MCF 10A (cell line): ENCODE results near the gene PPID. TPM values are rescaled to one million over a fixed set of nuclear protein-coding genes. Genes with fewer than 3 reads are reported as not detected.

Experiments used
- BruUV-seq: library from RNA; stranded (reverse); fragments of 400-500 nt; replicated peaks from 2 replicates; lab custom pipeline; 2021; lab: Mats Ljungman, UMichigan
- CTCF ChIA-PET: fragments of 300-600 bp; sonication (Branson Sonifier 250); formaldehyde crosslinking; extraction: SDS; loops from one replicate; lab custom pipeline; 2021; ENCODE audit warnings: antibody characterized with exemption, inconsistent platforms; lab: Yijun Ruan, JAX
- POLR2A ChIA-PET: fragments of 300-600, 350-650 bp; sonication (Branson Sonifier 250); formaldehyde crosslinking; extraction: SDS; loops from one replicate; lab custom pipeline; 2020; ENCODE audit warnings: antibody characterized with exemption, inconsistent platforms; lab: Yijun Ruan, JAX
- DNase-seq: peaks from one replicate; pipeline ENCODE4 v3.0.0-alpha.2; 2018; ENCODE audit not compliant: unreplicated experiment
- H3K27ac Mint-ChIP-seq: one replicate; pipeline ENCODE4 v1.8.0; 2022; ENCODE audit warnings: mild to moderate bottlenecking, low read depth, mixed read lengths; ENCODE audit not compliant: unreplicated experiment
- H3K27me3 Mint-ChIP-seq: one replicate; pipeline ENCODE4 v1.8.0; 2022; ENCODE audit warnings: mixed read lengths; ENCODE audit not compliant: insufficient read depth, unreplicated experiment
- H3K36me3 Mint-ChIP-seq: one replicate; pipeline ENCODE4 v1.8.0; 2022; ENCODE audit warnings: mild to moderate bottlenecking, moderate library complexity, mixed read lengths; ENCODE audit not compliant: insufficient read depth, unreplicated experiment
- H3K4me1 Mint-ChIP-seq: one replicate; pipeline ENCODE4 v1.8.0; 2022; ENCODE audit warnings: mixed read lengths; ENCODE audit not compliant: insufficient read depth, unreplicated experiment
- H3K4me3 Mint-ChIP-seq: one replicate; pipeline ENCODE4 v1.8.0; 2022; ENCODE audit warnings: mild to moderate bottlenecking, moderate library complexity, mixed read lengths; ENCODE audit not compliant: unreplicated experiment
- H3K9me3 Mint-ChIP-seq: one replicate; pipeline ENCODE4 v1.8.0; 2022; ENCODE audit warnings: mixed read lengths; ENCODE audit not compliant: unreplicated experiment
- intact Hi-C: fragments of 100-400 bp; cut with micrococcal nuclease; formaldehyde crosslinking; loops from 2 replicates; pipeline ENCODE4 v1.14.1; 2022
- total RNA-seq: library from RNA; stranded (reverse); gene quantifications from 2 replicates; pipeline ENCODE4 v1.2.3, GENCODE V29; 2022
- TF ChIP-seq, protein P1 (sequence below): fragments of 200-600 bp; IDR thresholded peaks from one replicate; pipeline ENCODE4 v1.8.0; 2022; ENCODE audit warnings: antibody characterized with exemption, mild to moderate bottlenecking; ENCODE audit not compliant: unreplicated experiment

The PPID gene
- total RNA-seq, 1 experiment from 2014 or later, result 29.2 TPM

DNA sequence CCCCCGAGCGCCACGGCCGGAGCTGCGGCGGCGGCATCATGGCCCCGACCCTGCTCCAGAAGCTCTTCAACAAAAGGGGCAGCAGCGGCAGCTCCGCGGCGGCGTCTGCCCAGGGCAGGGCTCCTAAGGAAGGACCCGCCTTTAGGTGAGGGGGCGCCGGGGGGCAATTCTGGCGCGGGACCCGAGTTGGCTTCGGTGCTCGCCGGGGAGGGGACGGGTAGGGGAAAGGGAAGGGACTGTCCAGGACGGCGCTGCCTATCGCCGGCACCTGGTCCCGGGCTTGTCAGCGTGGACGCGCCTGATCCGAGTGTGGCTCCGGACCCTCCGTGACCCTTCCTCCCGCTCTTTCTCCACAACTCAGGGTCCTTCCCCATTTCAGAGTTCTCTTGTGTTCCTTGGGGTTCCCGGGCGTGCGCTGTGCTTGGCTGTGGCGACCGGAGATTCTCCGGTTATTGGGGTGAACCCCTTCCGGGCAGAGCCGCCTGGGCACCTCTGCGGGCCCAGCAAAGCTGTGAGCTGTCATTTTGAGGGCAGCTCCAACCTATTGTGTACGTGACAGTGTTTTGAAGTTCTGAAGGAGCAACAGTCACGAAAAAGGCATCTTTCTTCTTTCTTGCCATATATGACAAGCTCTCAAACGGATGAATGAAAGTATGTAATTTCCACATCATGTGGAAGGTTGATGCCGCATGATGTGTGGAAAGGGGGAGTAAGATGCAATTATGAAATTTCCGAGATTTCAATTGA, 46.2 kb upstream of the PPID start:
- H3K36me3 Mint-ChIP-seq, result no peaks in the 10 kb centered on the region
- peak; percentile 26 for DNase-seq
- H3K4me3 Mint-ChIP-seq, result peak overlapping the region; percentile 94
- H3K4me1 Mint-ChIP-seq, result peaks cover 11% of the 10 kb centered on the region
- H3K27me3 Mint-ChIP-seq, result no peaks in the 10 kb centered on the region
- ChIA-PET POLR2A (interaction anchor here (0.6 to 2.4 kb wide), 13 partner anchors 10 to 461 kb away, joined by 3 to 18 read pairs (median 3); partner anchors contain the start of gene PPID), CTCF (interaction anchor here (0.6 to 0.8 kb wide), 3 partner anchors 17 to 83 kb away, joined by 3 to 4 read pairs (median 3); no protein-coding TSS in a partner anchor)
- BruUV-seq, result no TSS peak
- TF ChIP-seq, protein P1, sequence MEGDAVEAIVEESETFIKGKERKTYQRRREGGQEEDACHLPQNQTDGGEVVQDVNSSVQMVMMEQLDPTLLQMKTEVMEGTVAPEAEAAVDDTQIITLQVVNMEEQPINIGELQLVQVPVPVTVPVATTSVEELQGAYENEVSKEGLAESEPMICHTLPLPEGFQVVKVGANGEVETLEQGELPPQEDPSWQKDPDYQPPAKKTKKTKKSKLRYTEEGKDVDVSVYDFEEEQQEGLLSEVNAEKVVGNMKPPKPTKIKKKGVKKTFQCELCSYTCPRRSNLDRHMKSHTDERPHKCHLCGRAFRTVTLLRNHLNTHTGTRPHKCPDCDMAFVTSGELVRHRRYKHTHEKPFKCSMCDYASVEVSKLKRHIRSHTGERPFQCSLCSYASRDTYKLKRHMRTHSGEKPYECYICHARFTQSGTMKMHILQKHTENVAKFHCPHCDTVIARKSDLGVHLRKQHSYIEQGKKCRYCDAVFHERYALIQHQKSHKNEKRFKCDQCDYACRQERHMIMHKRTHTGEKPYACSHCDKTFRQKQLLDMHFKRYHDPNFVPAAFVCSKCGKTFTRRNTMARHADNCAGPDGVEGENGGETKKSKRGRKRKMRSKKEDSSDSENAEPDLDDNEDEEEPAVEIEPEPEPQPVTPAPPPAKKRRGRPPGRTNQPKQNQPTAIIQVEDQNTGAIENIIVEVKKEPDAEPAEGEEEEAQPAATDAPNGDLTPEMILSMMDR, result no peak
- peak overlapping the region; percentile 93 for H3K27ac Mint-ChIP-seq
- no peaks in the 10 kb centered on the region for H3K9me3 Mint-ChIP-seq
- intact Hi-C loops, result no loop called here

DNA sequence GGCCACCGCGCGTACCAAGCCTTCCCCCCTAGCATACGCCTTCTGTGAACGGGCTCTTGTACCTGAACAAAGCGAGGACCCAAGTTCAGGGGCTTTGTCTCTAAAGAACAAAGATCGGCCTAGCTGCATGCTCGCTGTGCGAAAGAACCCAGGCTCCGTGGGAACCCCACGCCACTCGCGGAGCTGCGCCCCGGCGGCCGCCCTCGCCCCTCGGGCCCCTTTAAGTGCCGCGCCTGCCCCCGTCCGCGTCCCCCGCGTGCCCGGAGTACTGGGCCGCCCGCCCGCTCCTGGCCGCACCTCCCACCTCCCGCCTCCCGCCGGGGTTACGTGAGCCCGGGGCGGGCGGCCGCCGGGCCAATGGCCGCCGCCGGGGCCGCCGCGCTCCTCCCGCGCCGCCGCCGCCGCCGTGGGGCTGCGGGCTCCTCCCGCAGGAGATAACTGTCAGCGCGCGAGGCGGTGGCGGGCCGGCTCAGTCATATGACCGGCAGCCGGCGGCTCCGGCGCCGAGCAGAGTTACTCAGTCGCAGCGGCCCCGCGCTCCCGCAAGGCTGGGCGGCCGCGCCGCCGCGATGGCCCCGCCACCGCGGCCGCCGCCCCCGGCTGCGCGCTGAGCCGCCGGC, 45.5 kb upstream of the PPID start, which contains the start of gene FNIP2:
TSS of gene FNIP2 (plus strand) at position 472 of the 620 bp plus-strand sequence. CDS start 187 bp downstream, outside the sequence.
- ChIA-PET CTCF (interaction anchor here (0.8 kb wide), 2 partner anchors 16 to 84 kb away, joined by 3 read pairs; no protein-coding TSS in a partner anchor), POLR2A (interaction anchor here (0.7 to 2.4 kb wide), 10 partner anchors 11 to 462 kb away, joined by 3 to 18 read pairs (median 4); partner anchors contain the start of gene PPID)
- intact Hi-C loops, result no loop called here

DNA sequence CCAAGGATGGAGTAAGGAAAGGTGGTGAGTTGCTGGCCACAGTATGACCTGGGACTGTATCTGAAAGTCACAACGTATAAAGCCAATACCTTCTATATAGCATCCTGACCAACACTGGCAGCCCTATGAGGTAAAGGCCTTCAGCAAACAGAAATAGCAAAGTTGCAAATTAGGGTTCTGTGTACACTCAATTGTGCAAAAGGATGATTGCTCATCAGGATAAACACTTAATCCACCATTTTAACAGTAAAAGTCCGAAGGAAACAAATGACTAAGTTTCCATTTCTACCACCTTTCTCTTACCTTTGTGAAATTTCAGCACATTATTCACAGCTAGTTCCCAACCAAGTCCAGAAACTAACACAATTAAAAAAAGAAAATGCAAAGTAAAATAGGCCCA, 44.3 kb upstream of the PPID start:
- TF ChIP-seq, protein P1, result no peak
- ChIA-PET CTCF (no interaction called here), POLR2A (interaction anchor here (0.6 to 1.5 kb wide), 2 partner anchors 16 to 54 kb away, joined by 3 to 4 read pairs; no protein-coding TSS in a partner anchor)
- Mint-ChIP-seq H3K9me3 (no peaks in the 10 kb centered on the region), H3K4me3 (no peak overlapping the region), H3K27ac (no peak overlapping the region), H3K27me3 (no peaks in the 10 kb centered on the region), H3K36me3 (no peaks in the 10 kb centered on the region), H3K4me1 (peaks cover 11% of the 10 kb centered on the region)
- intact Hi-C loops, result no loop called here
- DNase-seq, result no peak
- BruUV-seq, result no TSS peak

More for the DNA sequence above, 45.5 kb upstream of the PPID start, which contains the start of gene FNIP2:
- Mint-ChIP-seq H3K27me3 (no peaks in the 10 kb centered on the region), H3K36me3 (no peaks in the 10 kb centered on the region), H3K9me3 (no peaks in the 10 kb centered on the region), H3K4me3 (peak within 1 kb of the TSS; percentile 94), H3K27ac (peak within 1 kb of the TSS; percentile 93), H3K4me1 (peaks cover 11% of the 10 kb centered on the region)
- peak; percentile 69 for DNase-seq
- TF ChIP-seq, protein P1, result no peak
- BruUV-seq, result no TSS peak
